ENCODE data around the gene TK1.

The TK1 gene

DNA sequence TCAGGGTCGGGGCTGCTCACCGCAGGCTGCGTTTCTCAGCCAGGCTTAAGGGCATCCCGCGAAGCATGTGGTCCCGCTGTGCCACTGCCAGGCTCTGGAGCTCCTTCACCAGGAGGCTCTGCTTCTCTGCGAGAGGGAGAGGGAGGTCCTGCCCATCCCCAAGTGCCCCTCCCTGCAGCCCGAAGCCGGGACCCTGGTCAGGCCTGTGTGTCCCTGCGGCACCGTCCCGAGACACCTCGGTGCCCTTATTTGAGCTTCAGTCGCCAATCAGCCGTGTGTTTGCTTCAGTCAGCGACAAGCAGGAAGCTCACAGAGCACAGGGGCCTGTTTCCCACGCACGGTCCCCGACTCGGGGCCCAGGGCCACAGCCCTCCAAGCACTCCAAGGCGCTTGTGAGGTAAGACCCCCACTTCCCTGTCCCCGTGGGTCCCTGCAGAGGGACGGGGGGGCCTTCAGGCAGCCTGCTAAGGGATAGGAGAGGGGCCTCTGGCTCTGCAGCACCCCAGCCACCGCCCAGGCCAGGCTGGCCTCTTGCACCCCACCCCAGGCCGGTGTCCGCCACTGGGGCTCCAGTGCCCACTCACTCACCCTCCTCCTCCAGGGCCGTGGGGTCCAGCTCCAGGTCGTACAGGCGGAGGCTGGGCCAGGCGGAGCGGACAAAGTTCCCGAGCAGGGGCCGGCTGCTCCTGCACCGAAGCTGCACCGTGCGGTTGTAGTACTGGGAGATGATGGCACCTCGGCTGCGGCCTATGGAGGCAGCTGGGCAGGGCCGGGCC is 61.5 kb downstream of the TK1 start:
- peak overlapping the region; percentile 16 for H3K4me3 ChIP-seq (replicated peaks; ENCODE audit: insufficient read depth, low read length)
- no peaks in the 10 kb centered on the region for H3K27me3 ChIP-seq (ENCODE audit: insufficient read depth, poor library complexity, severe bottlenecking)
- H3K27ac ChIP-seq (replicated peaks), result peak overlapping the region; percentile 93
- TF ChIP-seq, protein P1, sequence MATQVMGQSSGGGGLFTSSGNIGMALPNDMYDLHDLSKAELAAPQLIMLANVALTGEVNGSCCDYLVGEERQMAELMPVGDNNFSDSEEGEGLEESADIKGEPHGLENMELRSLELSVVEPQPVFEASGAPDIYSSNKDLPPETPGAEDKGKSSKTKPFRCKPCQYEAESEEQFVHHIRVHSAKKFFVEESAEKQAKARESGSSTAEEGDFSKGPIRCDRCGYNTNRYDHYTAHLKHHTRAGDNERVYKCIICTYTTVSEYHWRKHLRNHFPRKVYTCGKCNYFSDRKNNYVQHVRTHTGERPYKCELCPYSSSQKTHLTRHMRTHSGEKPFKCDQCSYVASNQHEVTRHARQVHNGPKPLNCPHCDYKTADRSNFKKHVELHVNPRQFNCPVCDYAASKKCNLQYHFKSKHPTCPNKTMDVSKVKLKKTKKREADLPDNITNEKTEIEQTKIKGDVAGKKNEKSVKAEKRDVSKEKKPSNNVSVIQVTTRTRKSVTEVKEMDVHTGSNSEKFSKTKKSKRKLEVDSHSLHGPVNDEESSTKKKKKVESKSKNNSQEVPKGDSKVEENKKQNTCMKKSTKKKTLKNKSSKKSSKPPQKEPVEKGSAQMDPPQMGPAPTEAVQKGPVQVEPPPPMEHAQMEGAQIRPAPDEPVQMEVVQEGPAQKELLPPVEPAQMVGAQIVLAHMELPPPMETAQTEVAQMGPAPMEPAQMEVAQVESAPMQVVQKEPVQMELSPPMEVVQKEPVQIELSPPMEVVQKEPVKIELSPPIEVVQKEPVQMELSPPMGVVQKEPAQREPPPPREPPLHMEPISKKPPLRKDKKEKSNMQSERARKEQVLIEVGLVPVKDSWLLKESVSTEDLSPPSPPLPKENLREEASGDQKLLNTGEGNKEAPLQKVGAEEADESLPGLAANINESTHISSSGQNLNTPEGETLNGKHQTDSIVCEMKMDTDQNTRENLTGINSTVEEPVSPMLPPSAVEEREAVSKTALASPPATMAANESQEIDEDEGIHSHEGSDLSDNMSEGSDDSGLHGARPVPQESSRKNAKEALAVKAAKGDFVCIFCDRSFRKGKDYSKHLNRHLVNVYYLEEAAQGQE (IDR thresholded peaks at IDR 0.05; ENCODE audit: insufficient replicate concordance, low read depth), result no peak
- TF ChIP-seq, protein P2, sequence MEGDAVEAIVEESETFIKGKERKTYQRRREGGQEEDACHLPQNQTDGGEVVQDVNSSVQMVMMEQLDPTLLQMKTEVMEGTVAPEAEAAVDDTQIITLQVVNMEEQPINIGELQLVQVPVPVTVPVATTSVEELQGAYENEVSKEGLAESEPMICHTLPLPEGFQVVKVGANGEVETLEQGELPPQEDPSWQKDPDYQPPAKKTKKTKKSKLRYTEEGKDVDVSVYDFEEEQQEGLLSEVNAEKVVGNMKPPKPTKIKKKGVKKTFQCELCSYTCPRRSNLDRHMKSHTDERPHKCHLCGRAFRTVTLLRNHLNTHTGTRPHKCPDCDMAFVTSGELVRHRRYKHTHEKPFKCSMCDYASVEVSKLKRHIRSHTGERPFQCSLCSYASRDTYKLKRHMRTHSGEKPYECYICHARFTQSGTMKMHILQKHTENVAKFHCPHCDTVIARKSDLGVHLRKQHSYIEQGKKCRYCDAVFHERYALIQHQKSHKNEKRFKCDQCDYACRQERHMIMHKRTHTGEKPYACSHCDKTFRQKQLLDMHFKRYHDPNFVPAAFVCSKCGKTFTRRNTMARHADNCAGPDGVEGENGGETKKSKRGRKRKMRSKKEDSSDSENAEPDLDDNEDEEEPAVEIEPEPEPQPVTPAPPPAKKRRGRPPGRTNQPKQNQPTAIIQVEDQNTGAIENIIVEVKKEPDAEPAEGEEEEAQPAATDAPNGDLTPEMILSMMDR (IDR thresholded peaks at IDR 0.05; ENCODE audit: insufficient read depth, low read length), result no peak
- TF ChIP-seq GABPA (IDR thresholded peaks at IDR 0.05; ENCODE audit: low read depth), result no peak
- TF ChIP-seq POLR2AphosphoS5 (IDR thresholded peaks at IDR 0.05; ENCODE audit: low read depth), result no peak
- TF ChIP-seq SPI1 (IDR thresholded peaks at IDR 0.05; ENCODE audit: borderline replicate concordance, low read depth), result no peak
- peak in 1 of 2 experiments; percentile 54 for DNase-seq (ENCODE audit: low read depth in 1 of 2, low spot score in 1 of 2)

DNA sequence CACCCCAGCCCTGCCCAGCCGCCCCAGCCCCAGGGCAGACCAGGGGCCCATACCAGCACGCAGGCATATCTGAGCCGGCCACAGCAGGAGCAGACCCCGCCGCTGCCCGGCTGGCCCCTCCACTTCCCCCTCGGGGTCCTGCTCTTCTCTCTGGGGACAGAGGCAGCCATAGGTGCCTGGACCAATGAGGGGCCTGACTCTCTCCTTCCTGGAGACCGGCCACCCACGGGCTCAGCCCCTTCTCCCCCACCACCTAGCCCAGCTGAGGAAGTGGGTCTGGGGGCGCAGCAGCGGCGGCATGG is 62.1 kb downstream of the TK1 start:
- Histone ChIP-seq H3K27me3 (ENCODE audit: insufficient read depth, poor library complexity, severe bottlenecking) (no peaks in the 10 kb centered on the region), H3K4me3 (replicated peaks; ENCODE audit: insufficient read depth, low read length) (peak overlapping the region; percentile 16), H3K27ac (replicated peaks) (peak overlapping the region; percentile 93)
- no peak for TF ChIP-seq SPI1 (IDR thresholded peaks at IDR 0.05; ENCODE audit: borderline replicate concordance, low read depth)
- no peak for DNase-seq (ENCODE audit: low read depth in 1 of 2, low spot score in 1 of 2)
